Activated CD4-positive, alpha-beta T cell treated with anti-CD3 and anti-CD28 coated beads, Interleukin-2, amount 50 U/mL, for 48 hours (primary cell): ENCODE results near the gene FBL.
"Not testable (repeated sequence)": the region's sequence is repeated elsewhere in the genome, so short reads cannot be mapped to it uniquely, and the experiment has no call there.

ENCODE experiments used
- DNase-seq, 2 experiments: peaks; one replicate each; pipeline ENCODE4 v3.0.0-alpha.2; 2020

Gene FBL

DNA sequence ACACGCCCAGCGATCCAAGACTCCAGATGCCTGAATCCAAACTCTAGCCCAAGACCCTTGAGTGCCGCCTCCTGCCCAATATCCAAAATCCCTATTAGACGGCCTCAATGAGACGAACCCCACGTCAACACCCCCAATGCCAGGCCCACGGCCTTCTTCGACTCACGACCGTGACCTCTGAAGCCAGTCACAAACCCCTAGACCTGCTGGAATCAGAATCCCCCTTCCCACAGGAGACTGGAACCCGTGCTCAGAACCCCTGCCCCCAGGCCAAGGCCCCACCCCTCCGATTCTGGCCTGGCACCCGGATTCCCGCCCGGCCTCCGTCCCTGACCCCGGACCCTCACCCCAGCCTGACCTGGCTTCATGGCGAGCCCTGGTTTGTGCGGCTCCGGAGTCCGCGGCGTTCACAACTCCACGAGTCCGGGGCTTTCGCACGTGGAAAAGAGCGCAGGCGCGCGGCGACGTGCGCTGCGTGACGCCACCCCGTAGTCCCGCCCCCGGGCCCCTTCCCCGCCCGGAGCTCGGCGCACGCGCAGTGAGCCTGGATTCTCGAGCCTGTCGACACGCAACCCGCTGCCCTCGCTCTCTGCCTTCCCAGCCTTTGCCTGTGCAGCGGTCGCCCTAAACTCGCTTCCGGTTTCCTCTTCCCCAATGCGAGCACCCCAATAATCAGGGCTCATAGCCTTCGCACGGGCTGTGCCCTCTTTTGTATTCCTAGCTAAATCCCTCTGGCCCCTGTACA, at the start of gene FBL:
Gene FBL (minus strand): TSS at position 447 of the 745 bp plus-strand sequence. CDS start 79 bp downstream, at position 368.
- DNase-seq, result peak; percentile 98

DNA sequence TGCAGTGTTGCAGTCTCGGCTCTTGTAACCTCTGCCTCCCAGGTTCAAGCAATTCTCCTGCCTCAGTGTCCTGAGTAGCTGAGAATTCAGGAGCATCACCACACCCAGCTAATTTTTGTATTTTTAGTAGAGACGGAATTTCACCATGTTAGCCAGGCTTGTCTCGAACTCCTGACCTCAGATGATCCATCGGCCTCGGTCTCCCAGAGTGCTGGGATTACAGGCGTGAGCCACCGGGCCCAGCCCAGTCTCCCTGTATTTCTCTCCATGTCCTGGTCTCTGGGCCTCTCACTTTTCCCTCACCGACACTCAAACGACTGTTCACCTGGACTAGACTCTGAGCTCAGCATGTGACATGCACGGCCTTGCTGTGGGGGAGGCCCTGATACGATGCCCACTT, 48.9 kb upstream of the FBL start:
- not testable (repeated sequence) for DNase-seq

DNA sequence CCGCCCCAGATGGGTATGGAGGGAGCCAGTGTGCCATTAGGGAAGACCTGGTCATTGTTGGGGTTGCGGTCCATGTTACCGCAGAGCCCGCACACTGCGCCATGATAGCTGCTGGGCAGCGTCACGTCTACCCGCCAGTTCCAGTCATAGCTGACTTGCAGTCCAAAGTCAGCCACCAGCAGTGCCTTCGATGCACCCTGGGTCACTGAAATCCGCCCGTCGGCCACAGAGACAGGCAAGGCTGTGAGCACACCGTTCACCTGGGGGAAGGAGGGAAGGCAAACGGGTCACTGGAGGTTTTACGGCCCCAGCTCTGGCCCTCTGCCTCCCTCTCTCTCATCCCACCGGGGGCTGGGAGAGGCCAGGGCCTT, 48.0 kb upstream of the FBL start:
- not testable (repeated sequence) for DNase-seq

DNA sequence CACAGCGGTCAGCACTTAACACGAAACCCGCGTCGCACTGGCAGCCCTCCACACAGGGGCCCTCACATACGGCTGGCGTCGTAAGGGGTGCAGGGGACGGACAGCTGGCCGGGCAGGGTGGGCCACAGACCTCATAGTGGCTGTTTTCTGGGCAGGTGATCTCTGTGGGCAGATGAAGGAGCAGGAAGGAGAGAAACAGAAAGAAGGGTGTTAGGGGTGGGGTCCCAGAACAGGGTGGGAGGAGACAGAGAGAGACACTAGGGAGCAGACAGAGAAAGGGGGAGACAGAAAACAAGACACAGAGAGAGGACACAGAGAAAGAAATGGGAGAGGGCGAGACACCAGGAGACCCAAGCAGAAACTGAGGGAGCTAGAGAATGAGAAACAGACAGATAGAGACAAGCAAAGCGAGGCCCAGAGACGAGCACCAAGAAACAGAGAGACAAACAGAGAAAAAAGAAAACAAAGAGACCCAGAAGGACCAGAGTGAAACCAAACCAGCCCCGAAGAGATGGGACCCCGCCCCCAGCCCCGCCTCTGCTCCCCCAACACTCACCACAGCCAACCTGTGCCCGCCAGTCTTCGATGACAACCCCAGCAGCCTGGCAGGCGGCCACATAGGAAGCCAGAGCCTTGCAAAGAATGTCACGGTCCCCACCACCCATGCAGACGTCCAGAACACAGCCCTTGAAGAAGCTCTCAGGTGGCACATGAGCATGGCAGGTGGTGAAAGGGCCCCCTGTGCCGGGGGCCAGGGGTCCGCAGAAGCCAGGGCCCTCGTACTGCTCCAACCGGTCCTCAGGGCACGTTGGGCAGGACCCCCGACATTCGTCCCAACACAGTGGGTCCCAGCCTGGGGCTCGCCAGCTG, 47.4 kb upstream of the FBL start:
- DNase-seq, result not testable (repeated sequence)

DNA sequence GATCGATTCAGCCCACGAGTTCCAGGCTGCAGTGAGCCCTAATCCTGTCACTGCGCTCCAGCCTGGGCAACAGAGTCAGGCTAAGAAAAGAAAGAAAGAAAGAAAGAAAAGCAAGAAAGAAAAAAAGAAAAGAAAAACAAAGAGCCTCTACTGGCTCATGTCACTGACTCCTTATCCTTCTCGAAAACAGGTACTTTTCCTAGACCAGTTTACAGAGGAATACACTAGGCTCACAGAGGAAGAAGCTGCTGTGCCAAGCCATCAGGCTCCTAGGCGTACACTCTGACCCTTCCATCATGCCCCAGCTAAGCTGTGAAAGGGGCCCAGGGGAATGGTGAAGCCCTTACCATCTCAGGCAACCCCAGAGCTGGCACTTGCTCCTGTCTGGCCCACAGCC, 46.3 kb upstream of the FBL start:
- not testable (repeated sequence) for DNase-seq

DNA sequence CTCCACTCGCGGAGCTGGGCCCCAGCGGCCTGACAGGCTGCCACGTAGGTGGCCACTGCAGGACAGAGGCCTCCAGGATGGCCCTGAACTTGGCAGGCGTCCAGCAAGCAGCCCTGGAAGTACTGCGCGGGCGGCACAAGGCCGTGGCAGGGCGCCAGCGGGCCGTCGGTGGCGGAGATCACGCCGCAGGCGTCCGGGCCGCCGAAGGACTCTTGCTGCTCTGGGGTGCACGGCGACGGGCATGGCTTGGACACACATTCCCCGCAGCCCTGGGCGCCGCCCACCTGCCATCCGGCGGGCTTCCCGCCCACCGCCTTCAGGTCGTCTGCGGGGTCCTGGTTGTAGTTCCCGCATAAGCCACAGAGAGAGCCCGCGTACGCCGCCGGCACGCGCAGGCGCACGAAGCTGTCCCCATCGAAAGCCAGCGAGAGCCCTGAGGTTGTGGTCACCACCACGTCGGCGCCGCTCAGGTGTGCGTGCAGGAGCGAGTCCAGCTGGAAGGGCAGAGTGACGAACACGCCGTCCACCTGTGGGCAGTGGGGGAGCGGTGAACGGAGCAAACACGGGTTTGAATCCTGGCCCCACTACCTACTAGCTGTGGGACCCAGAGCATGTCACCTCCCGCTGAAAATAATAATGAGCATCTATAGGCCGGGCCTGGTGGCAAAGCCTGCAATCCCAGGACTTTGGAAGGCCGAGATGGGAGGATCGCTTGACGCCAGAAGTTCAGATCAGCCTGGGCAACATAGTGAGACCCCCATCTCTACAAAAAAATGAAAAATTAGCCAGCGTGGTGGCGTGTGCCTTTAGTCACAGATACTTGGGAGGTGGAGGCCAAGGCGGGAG, 45.7 kb upstream of the FBL start:
- peak; percentile 9 to 20 for DNase-seq

DNA sequence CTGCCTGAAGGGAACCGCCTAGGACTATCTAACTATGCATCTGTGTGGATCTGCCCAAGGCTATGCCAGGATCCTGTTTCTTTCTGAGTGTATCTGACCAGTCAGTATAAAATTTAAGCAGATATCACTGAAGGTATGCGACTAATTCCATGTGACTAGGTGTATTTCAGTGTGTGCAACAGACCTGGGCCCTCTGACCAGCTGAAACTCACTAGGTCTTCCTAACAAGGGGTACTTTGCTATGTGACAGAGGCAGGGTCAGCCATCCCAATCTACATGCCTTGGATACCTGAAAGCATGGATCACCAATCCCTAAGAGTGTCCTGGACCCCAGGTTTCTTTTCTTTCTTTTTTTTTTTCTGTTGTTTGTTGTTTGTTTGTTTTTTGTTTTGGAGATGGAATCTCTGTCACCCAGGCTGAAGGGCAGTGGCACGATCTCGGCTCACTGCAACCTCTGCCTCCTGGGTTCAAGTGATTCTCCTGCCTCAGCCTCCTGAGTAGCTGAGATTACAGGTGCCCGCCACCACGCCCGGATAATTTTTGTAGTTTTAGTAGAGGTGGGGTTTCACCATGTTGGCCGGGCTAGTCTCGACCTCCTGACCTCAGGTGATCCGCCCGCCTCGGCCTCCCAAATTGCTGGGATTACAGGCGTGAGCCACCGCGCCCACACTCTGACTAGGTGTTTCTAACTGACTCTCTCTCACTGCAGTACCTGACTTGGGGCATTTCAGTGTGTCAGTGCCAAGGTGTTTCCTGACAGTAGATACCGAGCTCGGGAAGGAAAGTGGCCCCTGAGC, 44.8 kb upstream of the FBL start:
- DNase-seq, result no peak

DNA sequence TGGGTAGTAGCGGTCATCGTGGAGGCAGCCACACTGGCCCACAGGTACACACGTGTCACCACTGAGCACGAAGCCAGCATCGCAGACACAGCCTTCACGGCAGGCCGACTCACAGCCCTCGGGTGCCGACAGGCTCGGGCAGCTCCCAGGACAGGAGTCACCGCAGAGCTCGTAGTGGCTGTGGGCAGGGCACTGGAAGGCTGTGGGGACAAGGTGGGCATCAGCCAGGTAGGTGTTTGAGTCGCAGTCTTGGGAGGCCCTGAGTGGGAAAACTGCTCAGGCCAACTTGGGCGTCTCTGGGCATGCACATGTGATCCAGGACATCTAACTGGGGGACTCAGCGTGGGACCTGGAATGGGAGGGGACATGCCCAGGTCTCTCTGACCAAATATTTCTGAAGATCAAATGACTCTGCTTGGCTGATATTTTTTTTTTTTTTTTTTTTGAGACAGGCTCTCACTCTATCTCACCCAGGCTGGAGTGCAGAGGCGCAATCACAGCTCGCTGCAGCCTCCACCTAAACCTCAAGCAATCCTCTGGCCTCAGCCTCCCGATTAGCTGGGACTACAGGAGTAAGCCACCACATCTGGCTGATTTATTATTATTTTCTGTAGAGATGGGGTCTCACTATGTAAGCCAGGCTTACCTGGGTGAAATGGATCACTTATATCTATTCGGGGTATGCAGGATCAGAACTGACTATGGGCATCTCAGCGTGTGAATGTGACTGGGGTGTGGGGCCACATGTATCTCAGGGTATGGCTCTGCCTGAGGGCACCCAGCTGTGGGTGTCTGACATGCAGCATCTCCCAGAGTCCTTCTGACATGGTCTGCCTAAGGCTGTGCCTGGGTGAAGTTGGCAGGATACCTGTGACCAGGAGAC, 43.9 kb upstream of the FBL start:
- DNase-seq, result not testable (repeated sequence)

DNA sequence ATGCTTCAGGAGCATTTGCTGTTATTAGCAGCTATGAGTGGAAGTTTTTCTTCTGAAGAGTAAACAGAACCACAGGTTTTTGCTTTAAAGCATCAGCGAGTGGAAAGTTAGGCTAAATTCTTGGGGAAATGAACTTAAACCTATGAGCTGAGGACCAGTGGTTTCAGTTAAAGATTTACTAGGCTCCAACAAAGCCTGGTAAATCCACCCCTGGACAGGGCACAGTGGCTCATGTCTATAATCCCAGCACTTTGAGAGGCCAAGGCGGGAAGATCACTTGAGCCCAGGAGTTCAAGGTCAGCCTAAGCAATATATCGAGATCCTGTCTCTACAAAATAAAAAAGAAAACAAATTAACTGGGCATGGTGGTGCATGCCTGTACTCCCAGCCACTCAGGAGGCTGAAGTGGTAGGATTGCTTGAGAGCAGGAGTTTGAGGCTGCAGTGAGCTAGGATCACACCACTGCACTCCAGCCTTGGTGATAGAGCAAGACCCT, 41.3 kb upstream of the FBL start:
- DNase-seq, result not testable (repeated sequence)

DNA sequence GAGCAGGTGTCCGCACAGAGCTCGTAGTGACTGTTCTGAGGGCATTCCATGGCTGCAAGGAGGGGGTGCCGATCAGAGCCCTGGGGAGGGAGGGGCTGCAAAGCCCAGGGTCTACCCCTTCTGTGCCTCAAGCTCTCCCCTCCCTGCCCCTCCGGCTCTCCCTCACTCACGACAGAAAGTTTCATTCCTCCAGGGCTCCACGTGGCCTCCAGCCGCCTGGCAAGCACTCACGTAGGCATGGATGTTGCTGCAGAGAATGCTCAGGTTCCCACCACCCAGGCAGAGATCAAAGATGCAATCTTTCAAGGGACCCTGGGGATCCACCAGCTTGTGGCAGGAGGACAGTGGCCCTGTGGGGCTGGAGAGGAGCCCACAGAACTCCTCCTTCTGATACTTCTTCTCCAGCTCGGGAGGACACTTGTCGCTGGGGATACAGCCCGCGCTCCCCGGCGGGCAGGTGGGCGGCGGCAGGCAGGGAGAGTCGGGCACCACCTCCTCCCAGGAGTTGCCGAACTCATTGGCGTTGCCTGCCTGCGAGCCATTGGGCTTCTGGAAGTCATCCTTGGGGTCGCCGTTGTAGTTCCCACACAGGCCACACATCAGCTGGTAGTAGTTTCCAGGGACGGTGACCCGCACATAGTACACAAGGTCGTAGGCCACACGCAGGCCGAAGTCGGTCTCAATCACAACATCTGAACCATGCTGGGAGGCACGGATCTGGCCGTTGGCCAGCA, 39.8 kb upstream of the FBL start:
- DNase-seq, result not testable (repeated sequence)

DNA sequence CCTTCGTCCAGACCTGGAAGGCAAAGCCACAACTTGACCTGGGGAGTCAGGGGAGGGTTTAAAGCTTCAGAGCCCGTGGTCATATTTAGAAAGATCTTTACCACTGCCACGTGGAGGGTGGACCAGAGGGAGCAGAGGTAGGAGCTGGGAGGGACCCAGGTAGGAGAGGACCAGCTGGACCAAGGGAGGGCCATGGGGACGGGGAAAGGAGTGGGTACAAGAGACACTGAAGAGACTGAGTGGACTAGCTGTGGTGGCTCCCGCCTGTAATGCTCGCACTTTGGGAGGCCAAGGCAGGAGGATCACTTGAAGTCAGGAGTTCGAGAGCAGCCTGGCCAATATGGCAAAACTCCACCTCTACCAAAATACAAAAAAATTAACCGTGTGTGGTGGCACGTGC, 38.5 kb upstream of the FBL start:
- DNase-seq, result not testable (repeated sequence)

DNA sequence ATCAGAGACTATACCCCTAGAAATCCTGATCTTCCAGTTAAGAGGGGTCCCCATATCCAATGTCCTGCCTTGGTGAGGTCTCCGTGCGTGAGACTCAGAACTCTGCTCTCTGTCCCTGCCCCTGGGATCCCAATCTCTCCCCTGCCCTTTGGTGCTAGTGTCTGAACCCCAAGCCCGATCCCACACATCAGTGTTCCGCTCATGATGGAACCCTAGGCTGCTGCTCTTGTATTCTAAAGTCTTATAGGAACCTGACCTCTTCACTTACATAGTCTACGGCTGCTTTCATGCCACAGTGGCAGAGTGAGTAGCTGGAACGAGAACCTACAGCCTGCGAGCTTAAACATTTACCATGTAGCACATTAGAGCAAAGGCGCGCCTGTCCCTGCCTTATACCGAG, 36.5 kb upstream of the FBL start:
- DNase-seq, result not testable (repeated sequence)

DNA sequence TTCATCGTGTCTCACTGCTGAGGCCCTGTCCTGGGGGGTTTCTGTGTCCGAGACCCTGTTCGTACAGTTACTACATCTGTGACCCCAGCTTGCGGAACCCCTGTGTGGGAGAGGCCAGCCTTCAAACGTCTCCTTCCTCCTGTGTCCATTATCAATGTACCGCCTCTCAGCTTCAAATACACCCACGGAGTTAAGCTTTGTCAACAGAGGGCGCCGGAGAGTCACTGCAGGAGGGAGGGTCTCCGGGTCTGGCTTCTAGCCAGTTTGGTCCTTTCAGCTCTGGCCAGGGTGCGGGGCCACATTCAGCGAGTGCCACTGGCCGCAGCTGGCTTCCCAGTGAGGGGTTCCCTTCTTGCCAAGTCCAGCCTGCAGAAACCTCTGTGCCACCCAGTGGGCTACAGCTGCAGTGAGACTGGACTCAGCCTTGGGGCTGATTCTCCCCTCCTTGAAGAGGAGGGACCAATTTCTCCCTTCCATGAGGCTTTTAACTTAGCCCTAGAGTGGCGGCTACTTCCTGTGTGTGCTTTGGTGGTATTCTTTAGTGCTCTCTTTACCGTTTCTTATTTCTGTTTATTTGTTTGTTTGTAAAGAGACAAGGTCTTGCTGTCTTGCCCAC, 35.4 kb upstream of the FBL start:
- DNase-seq, result peak; percentile 44 to 50

DNA sequence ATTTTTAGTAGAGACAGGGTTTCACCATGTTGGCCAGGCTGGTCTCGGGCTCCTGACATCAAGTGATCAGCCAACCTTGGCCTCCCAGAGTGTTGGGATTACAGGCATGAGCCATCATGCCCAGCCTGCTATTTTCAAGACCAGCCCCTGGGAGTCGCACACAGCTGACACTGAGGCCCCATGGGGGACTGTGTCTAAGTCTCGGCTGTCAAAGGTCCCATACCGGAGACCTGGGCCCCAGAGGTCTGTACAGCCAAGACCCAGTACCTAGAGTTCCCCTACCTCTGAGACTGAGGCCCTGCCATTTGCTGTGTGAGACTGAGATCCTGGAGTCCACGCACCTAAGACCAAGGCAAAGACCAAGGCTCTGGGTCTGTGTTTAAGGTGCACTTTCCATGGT, 34.1 kb upstream of the FBL start:
- not testable (repeated sequence) for DNase-seq

DNA sequence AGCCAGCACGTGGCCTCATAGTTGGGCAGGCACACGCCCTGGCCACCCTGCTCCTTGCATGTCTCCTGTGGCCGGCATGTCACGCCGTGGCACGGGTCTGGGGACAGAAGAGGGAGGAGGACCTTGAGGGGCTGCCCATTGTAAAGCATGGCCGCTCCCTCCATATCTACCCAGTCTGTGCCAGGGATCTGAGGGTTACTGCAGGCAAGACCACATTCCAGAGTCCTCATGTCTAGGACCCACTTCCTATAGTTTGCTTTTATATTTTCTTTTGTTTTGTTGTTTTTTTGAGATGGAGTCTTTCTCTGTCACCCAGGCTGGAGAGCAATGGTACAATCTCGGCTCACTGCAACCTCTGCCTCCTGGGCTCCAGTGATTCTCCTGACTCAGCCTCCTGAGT, 33.6 kb upstream of the FBL start:
- not testable (repeated sequence) for DNase-seq

DNA sequence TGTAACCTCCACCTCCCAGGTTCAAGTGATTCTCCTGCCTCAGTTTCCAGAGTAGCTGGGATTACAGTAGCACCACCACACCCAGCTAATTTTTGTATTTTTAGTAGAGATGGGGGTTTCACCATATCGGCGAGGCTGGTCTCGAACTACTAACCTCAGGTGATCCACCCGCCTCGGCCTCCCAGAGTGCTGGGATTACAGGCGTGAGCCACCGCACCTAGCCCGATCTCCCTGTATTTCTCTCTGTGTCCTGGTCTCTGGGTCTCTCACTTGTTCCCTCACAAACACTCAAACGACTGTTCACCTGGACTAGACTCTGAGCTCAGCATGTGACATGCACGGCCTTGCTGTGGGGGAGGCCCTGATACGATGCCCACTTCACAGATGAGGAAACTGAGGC, 32.7 kb upstream of the FBL start:
- DNase-seq, result not testable (repeated sequence)

DNA sequence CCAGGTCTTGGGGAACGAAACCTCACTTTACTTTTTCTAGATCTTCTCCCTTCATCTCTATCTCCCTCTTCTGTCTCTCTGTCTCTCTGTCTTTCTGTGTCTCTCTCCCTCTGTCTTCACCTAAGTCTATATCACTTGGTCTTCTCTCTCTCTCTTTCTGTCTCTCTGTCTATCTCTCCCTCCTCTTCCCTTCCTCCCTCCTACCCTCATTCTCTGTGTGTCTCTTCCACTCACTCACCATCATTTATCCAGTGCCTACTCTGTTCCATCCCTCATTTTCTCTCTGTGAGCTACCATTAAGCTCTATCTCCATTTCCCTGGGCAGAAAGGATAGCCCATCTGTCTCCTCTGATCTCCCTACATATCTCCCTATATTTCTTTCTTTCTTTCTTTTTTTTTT, 32.2 kb upstream of the FBL start:
- DNase-seq, result no peak

DNA sequence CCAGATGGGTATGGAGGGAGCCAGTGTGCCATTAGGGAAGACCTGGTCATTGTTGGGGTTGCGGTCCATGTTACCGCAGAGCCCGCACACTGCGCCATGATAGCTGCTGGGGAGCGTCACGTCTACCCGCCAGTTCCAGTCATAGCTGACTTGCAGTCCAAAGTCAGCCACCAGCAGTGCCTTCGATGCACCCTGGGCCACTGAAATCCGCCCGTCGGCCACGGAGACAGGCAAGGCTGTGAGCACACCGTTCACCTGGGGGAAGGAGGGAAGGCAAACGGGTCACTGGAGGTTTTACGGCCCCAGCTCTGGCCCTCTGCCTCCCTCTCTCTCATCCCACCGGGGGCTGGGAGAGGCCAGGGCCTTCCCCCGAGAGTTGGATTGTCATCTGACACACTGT, 31.8 kb upstream of the FBL start:
- DNase-seq, result not testable (repeated sequence)

DNA sequence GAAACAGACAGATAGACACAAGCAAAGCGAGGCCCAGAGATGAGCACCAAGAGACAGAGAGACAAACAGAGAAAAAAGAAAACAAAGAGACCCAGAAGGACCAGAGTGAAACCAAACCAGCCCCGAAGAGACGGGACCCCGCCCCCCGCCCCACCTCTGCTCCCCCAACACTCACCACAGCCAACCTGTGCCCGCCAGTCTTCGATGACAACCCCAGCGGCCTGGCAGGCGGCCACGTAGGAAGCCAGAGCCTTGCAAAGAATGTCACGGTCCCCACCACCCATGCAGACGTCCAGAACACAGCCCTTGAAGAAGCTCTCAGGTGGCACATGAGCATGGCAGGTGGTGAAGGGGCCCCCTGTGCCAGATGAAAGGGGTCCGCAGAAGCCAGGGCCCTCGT, 31.3 kb upstream of the FBL start:
- not testable (repeated sequence) for DNase-seq

DNA sequence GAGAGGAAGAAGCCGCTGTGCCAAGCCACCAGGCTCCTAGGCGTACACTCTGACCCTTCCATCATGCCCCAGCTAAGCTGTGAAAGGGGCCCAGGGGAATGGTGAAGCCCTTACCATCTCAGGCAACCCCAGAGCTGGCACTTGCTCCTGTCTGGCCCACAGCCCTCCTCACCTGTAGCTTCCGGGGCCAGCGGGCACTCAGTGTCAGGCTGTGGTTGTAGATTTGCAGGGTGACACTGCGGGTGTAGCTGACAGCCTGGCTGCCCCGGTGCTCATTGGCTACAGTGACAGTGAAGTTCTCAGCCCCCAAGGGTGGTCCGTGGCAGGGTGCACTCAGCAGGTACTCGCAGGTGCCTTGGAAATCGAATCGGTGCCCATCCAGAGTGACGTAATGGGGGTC, 30.3 kb upstream of the FBL start:
- DNase-seq, result not testable (repeated sequence)
